BJ (cell line): Measurements from ENCODE around the gene RRP1B. TPM values are rescaled to one million over a fixed set of nuclear protein-coding genes. Genes with fewer than 3 reads are reported as not detected.

Experiments
- CTCF ChIA-PET: fragments of 350-600 bp; formaldehyde crosslinking; extraction: SDS; loops from one replicate; lab custom pipeline; 2021; ENCODE audit warnings: antibody characterized with exemption, inconsistent platforms; lab: Yijun Ruan, JAX
- POLR2A ChIA-PET: fragments of 300-600 bp; sonication (Branson Sonifier 250); formaldehyde crosslinking; extraction: SDS; loops from one replicate; lab custom pipeline; 2021; ENCODE audit warnings: antibody characterized with exemption; lab: Charles Lee
- DNase-seq: peaks from one replicate; pipeline ENCODE4 v3.0.0-alpha.2; 2011; ENCODE audit warnings: low read depth
- H3K27me3 ChIP-seq: 2 replicates; pipeline ENCODE4 v1.6.0; 2011; ENCODE audit warnings: low read length; ENCODE audit not compliant: control insufficient read depth, insufficient read depth
- H3K36me3 ChIP-seq: 2 replicates; pipeline ENCODE4 v1.5.1; 2011; ENCODE audit warnings: low read length; ENCODE audit not compliant: control insufficient read depth, insufficient read depth
- H3K4me3 ChIP-seq: 2 replicates; pipeline ENCODE4 v1.5.1; 2011; ENCODE audit warnings: low read depth, mild to moderate bottlenecking, control low read depth, low read length
- CTCF ChIP-seq: IDR thresholded peaks from 2 replicates; pipeline ENCODE4 v1.5.1; 2011; ENCODE audit warnings: low read depth, mild to moderate bottlenecking, control low read depth, inconsistent platforms, low read length, moderate library complexity; ENCODE audit not compliant: insufficient read depth
- polyA plus RNA-seq: library from polyadenylated mRNA; depleted of rRNA; stranded (reverse); fragments of >200 nt; gene quantifications from 2 replicates; pipeline ENCODE4 v1.2.3, GENCODE V29; 2011

RRP1B gene
- polyA plus RNA-seq, 1 experiment: 11.6 TPM

DNA sequence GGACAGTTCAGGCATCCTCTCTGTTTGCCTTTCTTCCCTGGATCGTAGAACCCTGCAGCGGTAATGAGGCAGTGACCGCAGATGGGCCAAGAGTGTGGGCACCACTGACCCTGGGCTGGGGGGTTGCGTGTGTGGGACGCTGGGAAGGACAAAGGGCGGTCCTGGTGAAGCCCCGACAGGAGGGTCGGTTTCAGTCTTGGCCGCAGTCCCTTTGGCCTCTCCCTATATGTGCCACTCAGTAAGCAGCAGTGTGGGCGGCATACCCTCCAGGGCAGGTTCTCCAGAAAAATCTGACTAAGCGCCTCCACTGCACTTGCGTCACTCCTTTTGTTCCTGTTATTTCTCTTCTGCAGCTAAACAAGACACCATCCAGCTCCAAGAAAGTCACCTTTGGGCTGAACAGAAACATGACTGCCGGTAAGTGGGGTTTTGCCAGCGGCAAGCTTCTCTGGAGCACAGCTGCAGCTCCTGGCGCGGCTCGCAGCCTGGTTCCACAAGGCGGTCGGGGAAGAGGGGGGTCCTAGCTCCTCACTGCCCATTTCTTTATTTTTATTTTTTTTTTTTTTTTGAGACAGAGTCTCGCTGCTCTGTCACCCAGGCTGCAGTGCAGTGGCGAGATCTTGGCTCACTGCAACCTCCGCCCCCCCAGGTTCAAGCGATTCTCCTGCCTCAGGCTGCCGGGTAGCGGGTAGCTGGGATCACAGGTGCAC lies 31.9 kb downstream of the RRP1B start:
- TF ChIP-seq CTCF: no peak
- POLR2A ChIA-PET: no interaction called here
- DNase-seq: no peak
- Histone ChIP-seq H3K27me3 (no peaks in the 10 kb centered on the region), H3K4me3 (no peak overlapping the region), H3K36me3 (peaks cover 43% of the 10 kb centered on the region)
- CTCF ChIA-PET: no interaction called here

GRCh38 chr21:43691801-43692200 lies 32.4 kb downstream of the RRP1B start:
- H3K27me3 ChIP-seq: no peaks in the 10 kb centered on the region
- TF ChIP-seq CTCF: no peak
- CTCF ChIA-PET: no interaction called here
- POLR2A ChIA-PET: no interaction called here
- H3K4me3 ChIP-seq: no peak overlapping the region
- no peak for DNase-seq
- peaks cover 40% of the 10 kb centered on the region for H3K36me3 ChIP-seq

GRCh38 chr21:43692949-43693348 lies 33.6 kb downstream of the RRP1B start:
- ChIA-PET POLR2A (no interaction called here), CTCF (no interaction called here)
- DNase-seq: no peak
- Histone ChIP-seq H3K27me3 (no peaks in the 10 kb centered on the region), H3K36me3 (peaks cover 33% of the 10 kb centered on the region), H3K4me3 (no peak overlapping the region)
- TF ChIP-seq CTCF: no peak

DNA sequence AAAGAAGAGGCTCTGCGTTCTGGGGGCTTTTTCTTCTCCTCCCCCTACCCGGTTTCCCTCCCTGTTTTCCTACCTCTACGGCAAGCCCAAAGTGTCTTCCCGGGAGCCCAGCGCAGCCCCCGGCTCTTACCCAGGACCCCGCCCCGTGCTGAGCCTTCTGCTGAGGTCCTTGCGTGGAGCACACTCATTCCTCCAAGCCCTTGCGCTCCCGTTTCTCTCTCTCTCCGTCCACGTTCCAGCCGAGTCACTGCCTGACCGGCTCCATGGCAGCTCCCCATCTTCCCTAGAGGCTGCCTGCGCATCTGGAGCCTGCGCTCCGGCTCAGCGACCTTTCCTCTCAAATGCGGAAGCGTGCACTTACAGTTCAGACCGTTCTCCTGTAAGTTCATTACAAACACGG lies 34.6 kb downstream of the RRP1B start:
- peaks cover 30% of the 10 kb centered on the region for H3K36me3 ChIP-seq
- no peaks in the 10 kb centered on the region for H3K27me3 ChIP-seq
- TF ChIP-seq CTCF: no peak
- ChIA-PET POLR2A (no interaction called here), CTCF (no interaction called here)
- H3K4me3 ChIP-seq: no peak overlapping the region
- no peak for DNase-seq

DNA sequence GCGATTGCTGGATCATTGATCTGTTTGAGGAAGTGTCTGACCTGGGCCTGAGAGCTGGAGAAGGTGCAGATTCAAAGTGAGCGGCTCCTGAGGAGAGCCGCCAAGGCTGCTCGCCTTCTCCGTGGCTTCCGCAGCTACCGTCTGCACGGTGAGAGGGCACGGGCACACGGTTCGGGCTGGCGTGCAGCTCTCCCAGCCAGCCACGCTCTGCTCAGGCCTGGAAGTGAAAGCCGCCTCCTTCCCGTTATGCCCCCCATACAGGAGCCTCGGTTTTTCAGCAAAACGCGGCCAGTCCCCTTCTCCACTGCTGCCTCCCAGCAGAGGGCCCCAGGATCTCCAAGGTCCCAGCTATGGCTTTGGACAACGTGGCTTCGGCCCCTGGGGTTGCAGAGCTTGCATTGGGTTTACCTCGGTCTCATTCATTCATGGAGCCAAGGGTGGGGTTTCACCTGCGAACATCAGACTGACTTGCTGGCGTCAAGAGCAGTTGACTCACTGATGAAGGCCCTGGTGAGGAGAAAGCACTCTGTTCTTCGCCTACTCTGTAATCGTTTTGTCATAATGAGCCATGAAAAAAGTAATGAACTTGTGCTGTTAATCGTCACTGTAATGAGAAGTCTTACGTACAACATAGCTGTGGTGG lies 35.2 kb downstream of the RRP1B start:
- POLR2A ChIA-PET: no interaction called here
- Histone ChIP-seq H3K27me3 (no peaks in the 10 kb centered on the region), H3K36me3 (peaks cover 25% of the 10 kb centered on the region), H3K4me3 (no peak overlapping the region)
- DNase-seq: no peak
- TF ChIP-seq CTCF: no peak
- CTCF ChIA-PET: no interaction called here
